Caco-2 (cell line): ENCODE data around the gene TMEM204. TPM values are rescaled to one million over a fixed set of nuclear protein-coding genes. Genes with fewer than 3 reads are reported as not detected.

ENCODE experiments used
- BruUV-seq: library from RNA; stranded (reverse); fragments of 400-500 nt; replicated peaks from 2 replicates; lab custom pipeline; 2021; lab: Mats Ljungman, UMichigan
- CTCF ChIA-PET: fragments of 300-600 bp; sonication (Branson Sonifier 250); formaldehyde crosslinking; loops from one replicate; lab custom pipeline; 2022; ENCODE audit warnings: antibody characterized with exemption; lab: Charles Lee
- POLR2A ChIA-PET: fragments of 300-600 bp; sonication (Branson Sonifier 250); formaldehyde crosslinking; loops from one replicate; lab custom pipeline; 2022; ENCODE audit warnings: antibody characterized with exemption; lab: Charles Lee
- DNase-seq, 2 experiments: peaks; one replicate each; pipeline versions ENCODE4 v3.0.0 to v3.0.0-alpha.2; 2020 to 2022
- H3K27me3 ChIP-seq: replicated peaks from 2 replicates; pipeline ENCODE4 v1.6.0; 2011; ENCODE audit warnings: low read length; ENCODE audit not compliant: control insufficient read depth, insufficient read depth
- H3K36me3 ChIP-seq: 2 replicates; pipeline ENCODE4 v1.5.1; 2011; ENCODE audit warnings: low read length; ENCODE audit not compliant: control insufficient read depth, insufficient read depth
- H3K4me1 ChIP-seq: fragments of 250-450 bp; sonication (Bioruptor Pico); 2 replicates; pipeline ENCODE4 v1.5.1; 2020; ENCODE audit warnings: mild to moderate bottlenecking
- H3K4me3 ChIP-seq: 2 replicates; pipeline ENCODE4 v1.5.1; 2011; ENCODE audit warnings: low read depth, mild to moderate bottlenecking, control low read depth, low read length
- H3K9me3 ChIP-seq: fragments of 250-450 bp; sonication (Bioruptor Pico); 2 replicates; pipeline ENCODE4 v1.5.1; 2020; ENCODE audit warnings: mild to moderate bottlenecking, moderate library complexity
- H3K27ac Mint-ChIP-seq: one replicate; pipeline ENCODE4 v1.8.0; 2022; ENCODE audit warnings: mixed read lengths; ENCODE audit not compliant: unreplicated experiment
- H3K27me3 Mint-ChIP-seq: one replicate; pipeline ENCODE4 v1.8.0; 2022; ENCODE audit warnings: mixed read lengths; ENCODE audit not compliant: insufficient read depth, unreplicated experiment
- H3K36me3 Mint-ChIP-seq: one replicate; pipeline ENCODE4 v1.8.0; 2022; ENCODE audit warnings: mild to moderate bottlenecking, mixed read lengths; ENCODE audit not compliant: insufficient read depth, unreplicated experiment
- H3K4me1 Mint-ChIP-seq: one replicate; pipeline ENCODE4 v1.8.0; 2022; ENCODE audit warnings: low read depth, mixed read lengths; ENCODE audit not compliant: unreplicated experiment
- H3K4me3 Mint-ChIP-seq: one replicate; pipeline ENCODE4 v1.8.0; 2022; ENCODE audit warnings: mild to moderate bottlenecking, moderate library complexity, mixed read lengths; ENCODE audit not compliant: unreplicated experiment
- H3K9me3 Mint-ChIP-seq: one replicate; pipeline ENCODE4 v1.8.0; 2022; ENCODE audit warnings: mixed read lengths; ENCODE audit not compliant: unreplicated experiment
- CTCF ChIP-seq, 2 experiments: fragments of 200-600 bp in 1 of 2; IDR thresholded peaks; 1 replicate in 1 of 2; 2 replicates in 1 of 2; pipeline versions ENCODE4 v1.5.1 to v1.8.0; 2011 to 2022; ENCODE audit warnings: antibody characterized with exemption in 1 of 2, control low read depth in 1 of 2, inconsistent platforms in 1 of 2, low read depth in 1 of 2, low read length in 1 of 2, mild to moderate bottlenecking in 1 of 2, moderate library complexity in 1 of 2; ENCODE audit not compliant: insufficient read depth in 1 of 2, severe bottlenecking in 1 of 2, unreplicated experiment in 1 of 2
- intact Hi-C: fragments of 100-400 bp; cut with micrococcal nuclease; formaldehyde crosslinking; loops from one replicate; pipeline ENCODE4 v1.10.0; 2022; ENCODE audit not compliant: unreplicated experiment
- total RNA-seq: library from RNA; stranded (reverse); gene quantifications from 2 replicates; pipeline ENCODE4 v1.2.3, GENCODE V29; 2022

TMEM204 gene
- total RNA-seq, 1 experiment from 2014 or later, result not detected

DNA sequence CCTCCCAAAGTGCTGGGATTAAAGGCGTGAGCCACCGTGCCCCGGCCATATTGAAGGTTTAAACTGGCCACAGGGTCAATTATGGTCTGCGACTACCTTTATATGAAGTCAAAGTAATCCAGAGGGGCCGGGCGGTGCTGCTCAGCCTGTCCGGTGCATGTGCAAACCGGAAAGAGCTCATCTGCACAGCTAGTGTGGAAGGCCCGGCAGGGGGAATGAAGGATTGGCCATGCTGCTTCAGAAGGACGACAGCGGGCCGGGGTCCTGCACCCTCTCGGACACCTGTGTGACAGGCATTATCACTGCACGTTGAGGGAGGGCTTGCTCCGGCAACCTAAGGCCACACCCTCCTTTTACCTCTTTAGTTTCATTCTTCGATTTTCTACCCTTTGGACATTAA lies 23.6 kb downstream of the TMEM204 start:
- H3K9me3 ChIP-seq, result no peaks in the 10 kb centered on the region
- H3K27me3 ChIP-seq, result no peaks in the 10 kb centered on the region
- POLR2A ChIA-PET, result no interaction called here
- H3K36me3 ChIP-seq, result no peaks in the 10 kb centered on the region
- no peaks in the 10 kb centered on the region for H3K4me1 ChIP-seq
- CTCF ChIA-PET, result no interaction called here
- no peaks in the 10 kb centered on the region for H3K36me3 Mint-ChIP-seq
- no peak for TF ChIP-seq CTCF (IDR thresholded peaks at IDR 0.05; ENCODE audit: insufficient read depth in 1 of 2, low read depth in 1 of 2, low read length in 1 of 2, severe bottlenecking in 1 of 2, unreplicated experiment in 1 of 2)
- H3K27me3 Mint-ChIP-seq, result no peaks in the 10 kb centered on the region
- DNase-seq, result no peak
- no peak overlapping the region for H3K4me3 Mint-ChIP-seq
- no TSS peak for BruUV-seq
- H3K4me1 Mint-ChIP-seq, result no peaks in the 10 kb centered on the region
- intact Hi-C loops, result no loop called here
- H3K27ac Mint-ChIP-seq, result no peak overlapping the region
- no peak overlapping the region for H3K4me3 ChIP-seq
- no peaks in the 10 kb centered on the region for H3K9me3 Mint-ChIP-seq

- no TSS peak for BruUV-seq
- CTCF ChIA-PET, result no interaction called here
- Histone ChIP-seq H3K27me3 (no peaks in the 10 kb centered on the region), H3K4me1 (no peaks in the 10 kb centered on the region), H3K9me3 (no peaks in the 10 kb centered on the region), H3K36me3 (no peaks in the 10 kb centered on the region), H3K4me3 (no peak overlapping the region)
- H3K4me3 Mint-ChIP-seq, result no peak overlapping the region
- H3K9me3 Mint-ChIP-seq, result no peaks in the 10 kb centered on the region
- no peaks in the 10 kb centered on the region for H3K36me3 Mint-ChIP-seq
- no peak for DNase-seq
- H3K27me3 Mint-ChIP-seq, result no peaks in the 10 kb centered on the region
- intact Hi-C loops, result no loop called here
- TF ChIP-seq CTCF (IDR thresholded peaks at IDR 0.05; ENCODE audit: insufficient read depth in 1 of 2, low read depth in 1 of 2, low read length in 1 of 2, severe bottlenecking in 1 of 2, unreplicated experiment in 1 of 2), result no peak
- H3K4me1 Mint-ChIP-seq, result no peaks in the 10 kb centered on the region
- H3K27ac Mint-ChIP-seq, result no peak overlapping the region
- POLR2A ChIA-PET, result no interaction called here
These were observed 24.1 kb downstream of the TMEM204 start for GRCh38 chr16:1557576-1557975.

- no peaks in the 10 kb centered on the region for H3K27me3 ChIP-seq
- no TSS peak for BruUV-seq
- H3K9me3 ChIP-seq, result no peaks in the 10 kb centered on the region
- Mint-ChIP-seq H3K4me3 (no peak overlapping the region), H3K4me1 (no peaks in the 10 kb centered on the region), H3K27me3 (no peaks in the 10 kb centered on the region), H3K27ac (no peak overlapping the region), H3K36me3 (no peaks in the 10 kb centered on the region), H3K9me3 (no peaks in the 10 kb centered on the region)
- intact Hi-C loops, result no loop called here
- H3K36me3 ChIP-seq, result no peaks in the 10 kb centered on the region
- no peak for TF ChIP-seq CTCF (IDR thresholded peaks at IDR 0.05; ENCODE audit: insufficient read depth in 1 of 2, low read depth in 1 of 2, low read length in 1 of 2, severe bottlenecking in 1 of 2, unreplicated experiment in 1 of 2)
- POLR2A ChIA-PET, result no interaction called here
- CTCF ChIA-PET, result interaction anchor here (0.7 kb wide), 1 partner anchor 64 kb away, joined by 3 read pairs; no protein-coding TSS in a partner anchor
- no peaks in the 10 kb centered on the region for H3K4me1 ChIP-seq
- DNase-seq, result no peak
- no peak overlapping the region for H3K4me3 ChIP-seq
These were observed 26.0 kb downstream of the TMEM204 start for GRCh38 chr16:1559446-1559975.
